Measurements from ENCODE around the gene SETD1B.
"Not testable (repeated sequence)": the region's sequence is repeated elsewhere in the genome, so short reads cannot be mapped to it uniquely, and the experiment has no call there.

SETD1B gene

GRCh38 chr12:121803861-121804416, at the start of gene SETD1B:
SETD1B (plus strand) TSS chr12:121804009; CDS start chr12:121804738, 729 bp downstream.
- Mint-ChIP-seq H3K4me1 (ENCODE audit: low read depth) (peaks cover 39% of the 10 kb centered on the region), H3K9me3 (no peaks in the 10 kb centered on the region), H3K36me3 (ENCODE audit: low read depth) (peaks cover 68% of the 10 kb centered on the region), H3K27ac (peak within 1 kb of the TSS; percentile 99), H3K4me3 (peak within 1 kb of the TSS; percentile 94), H3K27me3 (no peaks in the 10 kb centered on the region)
- DNase-seq: peak; percentile 74

GRCh38 chr12:121754836-121755235, 49.0 kb upstream of the SETD1B start:
- peaks cover 12% of the 10 kb centered on the region for H3K4me1 Mint-ChIP-seq (ENCODE audit: low read depth)
- H3K4me3 Mint-ChIP-seq: no peak overlapping the region
- no peak overlapping the region for H3K27ac Mint-ChIP-seq
- no peak for DNase-seq
- H3K27me3 Mint-ChIP-seq: no peaks in the 10 kb centered on the region
- peaks cover 40% of the 10 kb centered on the region for H3K36me3 Mint-ChIP-seq (ENCODE audit: low read depth)
- H3K9me3 Mint-ChIP-seq: no peaks in the 10 kb centered on the region

DNA sequence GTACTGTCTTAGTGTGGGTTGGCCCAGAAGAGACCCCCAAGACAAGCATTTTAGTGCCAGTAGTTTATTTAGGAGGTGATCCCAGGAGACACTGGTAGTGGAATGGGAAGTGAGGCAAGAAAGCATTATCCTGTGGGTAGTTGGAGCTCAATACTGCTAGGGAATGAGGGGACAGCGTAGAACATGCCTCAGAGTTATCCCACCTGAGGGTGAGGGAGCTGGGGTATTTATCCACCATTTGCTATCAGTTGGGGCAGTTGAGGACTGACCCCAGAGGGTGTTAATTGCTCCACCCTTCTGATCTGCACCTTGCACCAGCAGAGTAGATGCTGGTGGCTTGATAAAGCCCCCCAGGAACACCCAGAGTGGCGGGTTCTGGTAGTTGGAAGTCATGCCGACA, 48.2 kb upstream of the SETD1B start:
- Mint-ChIP-seq H3K27ac (no peak overlapping the region), H3K4me1 (ENCODE audit: low read depth) (peaks cover 12% of the 10 kb centered on the region), H3K9me3 (no peaks in the 10 kb centered on the region), H3K4me3 (no peak overlapping the region), H3K27me3 (no peaks in the 10 kb centered on the region), H3K36me3 (ENCODE audit: low read depth) (peaks cover 39% of the 10 kb centered on the region)
- no peak for DNase-seq

DNA sequence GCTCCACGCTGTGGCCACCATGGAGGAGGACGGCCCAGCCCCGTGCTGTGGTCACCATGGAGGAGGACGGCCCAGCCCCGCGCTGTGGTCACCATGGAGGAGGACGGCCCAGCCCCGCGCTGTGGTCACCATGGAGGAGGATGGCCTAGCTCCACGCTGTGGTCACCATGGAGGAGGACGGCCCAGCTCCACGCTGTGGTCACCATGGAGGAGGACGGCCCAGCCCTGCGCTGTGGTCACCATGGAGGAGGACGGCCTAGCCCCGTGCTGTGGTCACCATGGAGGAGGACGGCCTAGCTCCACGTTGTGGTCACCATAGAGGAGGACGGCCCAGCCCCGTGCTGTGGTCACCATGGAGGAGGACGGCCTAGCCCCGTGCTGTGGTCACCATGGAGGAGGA, 45.3 kb upstream of the SETD1B start:
- H3K9me3 Mint-ChIP-seq, H3K27me3 Mint-ChIP-seq, DNase-seq, H3K4me3 Mint-ChIP-seq, H3K27ac Mint-ChIP-seq: not testable (repeated sequence)
- peaks cover 28% of the 10 kb centered on the region for H3K36me3 Mint-ChIP-seq (ENCODE audit: low read depth)
- peaks cover 12% of the 10 kb centered on the region for H3K4me1 Mint-ChIP-seq (ENCODE audit: low read depth)

DNA sequence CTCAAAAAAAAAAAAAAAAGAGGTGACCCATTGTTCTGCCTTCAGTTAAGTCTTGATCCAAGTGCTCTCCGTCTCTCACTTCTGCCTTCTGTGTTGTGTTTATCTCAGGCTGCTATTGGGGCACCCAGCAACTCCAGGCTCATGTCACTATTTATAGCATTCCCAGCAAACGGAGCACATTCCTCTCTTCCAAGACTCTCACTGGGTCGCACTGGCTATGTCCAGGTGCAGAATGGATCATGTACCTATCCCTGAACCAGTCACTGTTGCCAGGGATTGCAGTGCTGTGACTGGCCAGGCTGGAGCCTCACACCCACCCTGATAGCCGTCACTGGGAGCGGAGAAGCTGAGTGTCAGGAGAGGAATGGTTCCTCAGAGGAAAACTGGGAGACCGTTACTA, 41.5 kb upstream of the SETD1B start:
- H3K4me1 Mint-ChIP-seq (ENCODE audit: low read depth): no peaks in the 10 kb centered on the region

GRCh38 chr12:121764808-121765207, 39.0 kb upstream of the SETD1B start:
- H3K4me3 Mint-ChIP-seq: no peak overlapping the region
- H3K36me3 Mint-ChIP-seq (ENCODE audit: low read depth): peaks cover 28% of the 10 kb centered on the region
- H3K4me1 Mint-ChIP-seq (ENCODE audit: low read depth): no peaks in the 10 kb centered on the region
- no peak overlapping the region for H3K27ac Mint-ChIP-seq
- DNase-seq: no peak
- no peaks in the 10 kb centered on the region for H3K9me3 Mint-ChIP-seq
- no peaks in the 10 kb centered on the region for H3K27me3 Mint-ChIP-seq

More for the DNA sequence above, 41.5 kb upstream of the SETD1B start:
- no peak for DNase-seq
- H3K27me3 Mint-ChIP-seq: no peaks in the 10 kb centered on the region
- peaks cover 27% of the 10 kb centered on the region for H3K36me3 Mint-ChIP-seq (ENCODE audit: low read depth)
- H3K4me3 Mint-ChIP-seq: no peak overlapping the region
- H3K9me3 Mint-ChIP-seq: no peaks in the 10 kb centered on the region
- peak overlapping the region; percentile 2 for H3K27ac Mint-ChIP-seq

DNA sequence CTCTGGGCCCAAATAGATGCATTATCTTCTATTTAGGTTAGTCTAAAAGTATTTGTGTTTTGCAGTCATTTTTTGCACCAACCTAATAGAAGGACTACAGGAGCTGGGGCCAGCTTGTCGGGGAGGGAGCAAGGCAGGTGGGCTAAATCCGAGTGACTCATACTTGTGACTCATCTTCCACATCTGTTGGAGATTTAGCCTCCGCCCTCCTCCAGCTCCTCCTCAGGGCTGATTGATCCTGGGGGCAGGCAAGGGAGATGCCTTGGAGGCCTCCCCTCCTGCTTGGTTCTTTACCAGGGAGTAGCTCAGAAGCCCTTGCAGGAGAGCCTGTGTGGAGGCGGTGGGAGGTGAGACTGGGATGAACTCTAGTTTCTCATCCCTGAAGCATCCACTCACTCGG, 38.2 kb upstream of the SETD1B start:
- Mint-ChIP-seq H3K4me3 (no peak overlapping the region), H3K9me3 (no peaks in the 10 kb centered on the region), H3K27ac (no peak overlapping the region), H3K4me1 (ENCODE audit: low read depth) (no peaks in the 10 kb centered on the region), H3K27me3 (no peaks in the 10 kb centered on the region), H3K36me3 (ENCODE audit: low read depth) (peaks cover 26% of the 10 kb centered on the region)
- DNase-seq: no peak

DNA sequence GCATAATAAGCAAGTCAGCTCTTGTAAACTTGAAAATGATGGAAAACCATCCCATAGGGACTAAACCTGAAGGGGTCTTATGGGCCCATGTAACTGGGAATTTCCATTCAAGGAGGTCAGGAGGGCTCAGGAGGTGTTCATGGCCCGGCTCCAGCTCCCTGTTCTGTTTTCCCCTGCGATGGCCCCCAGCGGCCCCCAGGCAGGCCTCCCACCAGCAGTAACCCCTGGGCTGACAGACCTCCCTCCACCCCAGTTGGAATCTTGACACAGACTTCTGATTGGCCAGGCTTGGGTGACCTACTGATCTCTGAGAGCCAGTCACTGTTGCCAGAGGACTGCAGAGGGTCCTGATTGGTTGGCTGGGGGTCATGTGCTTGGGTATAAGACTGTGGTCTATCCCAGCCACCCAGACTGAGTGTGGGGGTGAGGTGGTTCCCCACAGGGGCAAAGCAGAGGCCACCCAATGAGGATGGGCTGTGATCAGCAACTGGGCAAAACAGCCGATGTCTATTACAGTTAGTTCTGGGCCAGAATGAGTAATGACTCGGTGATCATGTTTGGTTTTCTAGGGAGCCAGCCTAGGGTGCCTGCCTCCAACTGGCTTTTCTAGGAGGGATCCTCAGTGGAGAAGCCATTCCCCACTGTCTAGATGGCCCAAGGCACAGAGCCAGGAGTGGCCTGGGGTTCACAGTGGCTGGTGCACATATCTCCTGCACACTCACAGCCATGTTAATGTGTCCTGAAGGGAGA, 37.3 kb upstream of the SETD1B start:
- H3K9me3 Mint-ChIP-seq: no peaks in the 10 kb centered on the region
- H3K27me3 Mint-ChIP-seq: no peaks in the 10 kb centered on the region
- H3K4me1 Mint-ChIP-seq (ENCODE audit: low read depth): no peaks in the 10 kb centered on the region
- no peak for DNase-seq
- no peak overlapping the region for H3K27ac Mint-ChIP-seq
- peaks cover 26% of the 10 kb centered on the region for H3K36me3 Mint-ChIP-seq (ENCODE audit: low read depth)
- H3K4me3 Mint-ChIP-seq: no peak overlapping the region

GRCh38 chr12:121767525-121768016, 36.2 kb upstream of the SETD1B start:
- no peaks in the 10 kb centered on the region for H3K9me3 Mint-ChIP-seq
- H3K36me3 Mint-ChIP-seq (ENCODE audit: low read depth): peaks cover 23% of the 10 kb centered on the region
- H3K4me1 Mint-ChIP-seq (ENCODE audit: low read depth): peaks cover under 1% of the 10 kb centered on the region
- no peak overlapping the region for H3K27ac Mint-ChIP-seq
- H3K4me3 Mint-ChIP-seq: no peak overlapping the region
- no peak for DNase-seq
- no peaks in the 10 kb centered on the region for H3K27me3 Mint-ChIP-seq

DNA sequence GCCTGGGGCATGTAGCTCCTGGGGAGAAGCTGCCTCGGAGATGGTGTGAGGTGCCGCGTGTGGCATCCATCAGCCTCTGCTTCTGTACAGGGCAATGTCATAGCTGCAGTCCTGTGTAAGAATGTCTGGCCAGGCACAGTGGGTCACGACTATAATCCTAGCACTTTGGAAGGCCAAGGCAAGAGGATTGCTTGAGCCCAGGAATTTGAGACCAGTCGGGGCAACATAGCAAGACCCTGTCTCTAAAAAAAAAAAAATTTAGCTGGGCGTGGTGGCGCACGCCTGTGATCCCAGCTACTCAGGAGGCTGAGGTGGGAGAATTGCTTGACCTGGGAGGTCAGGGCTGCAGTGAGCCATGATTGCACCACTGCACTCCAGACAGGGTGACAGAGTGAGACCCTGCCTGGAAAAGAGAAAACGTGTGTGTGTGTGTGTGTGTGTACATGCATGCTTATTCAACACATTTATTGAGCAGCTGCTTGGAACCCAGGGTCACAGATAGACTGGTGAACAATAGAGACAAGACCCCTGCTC, 34.4 kb upstream of the SETD1B start:
- no peak overlapping the region for H3K27ac Mint-ChIP-seq
- H3K9me3 Mint-ChIP-seq: no peaks in the 10 kb centered on the region
- H3K4me1 Mint-ChIP-seq (ENCODE audit: low read depth): peaks cover 10% of the 10 kb centered on the region
- no peak for DNase-seq
- H3K36me3 Mint-ChIP-seq (ENCODE audit: low read depth): peaks cover 26% of the 10 kb centered on the region
- no peak overlapping the region for H3K4me3 Mint-ChIP-seq
- no peaks in the 10 kb centered on the region for H3K27me3 Mint-ChIP-seq

DNA sequence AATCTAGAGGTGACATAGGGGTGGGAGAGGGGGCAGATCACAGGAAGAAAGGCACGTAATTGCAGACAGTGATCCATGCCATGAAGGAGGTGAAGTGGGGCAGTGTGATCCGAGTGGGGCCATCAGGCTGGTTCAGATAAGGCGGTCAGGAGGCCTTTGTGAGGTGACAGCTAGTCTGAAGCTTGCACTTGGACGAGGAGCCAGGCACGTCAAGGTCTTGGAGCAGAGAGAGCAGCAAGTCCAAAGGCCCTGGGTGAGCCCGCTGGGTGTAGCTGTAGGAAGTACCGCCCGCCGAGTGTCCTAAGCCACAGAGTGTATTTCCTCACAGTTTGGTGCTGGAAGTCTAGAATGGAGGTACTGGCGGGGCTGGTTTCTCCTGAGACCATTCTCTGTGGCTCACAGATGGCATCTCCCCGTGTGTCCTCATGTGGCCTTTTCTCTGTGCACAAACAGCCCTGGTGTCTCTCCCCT, 33.9 kb upstream of the SETD1B start:
- H3K9me3 Mint-ChIP-seq: no peaks in the 10 kb centered on the region
- peaks cover 26% of the 10 kb centered on the region for H3K36me3 Mint-ChIP-seq (ENCODE audit: low read depth)

GRCh38 chr12:121770388-121770787, 33.4 kb upstream of the SETD1B start:
- no peaks in the 10 kb centered on the region for H3K9me3 Mint-ChIP-seq
- H3K4me3 Mint-ChIP-seq: no peak overlapping the region
- H3K27me3 Mint-ChIP-seq: no peaks in the 10 kb centered on the region
- DNase-seq: no peak
- peaks cover 10% of the 10 kb centered on the region for H3K4me1 Mint-ChIP-seq (ENCODE audit: low read depth)
- peak overlapping the region; percentile 7 for H3K27ac Mint-ChIP-seq
- peaks cover 24% of the 10 kb centered on the region for H3K36me3 Mint-ChIP-seq (ENCODE audit: low read depth)

More for the DNA sequence above, 33.9 kb upstream of the SETD1B start:
- H3K4me1 Mint-ChIP-seq (ENCODE audit: low read depth): peaks cover 10% of the 10 kb centered on the region
- H3K4me3 Mint-ChIP-seq: no peak overlapping the region
- DNase-seq: no peak
- H3K27me3 Mint-ChIP-seq: no peaks in the 10 kb centered on the region
- peak overlapping the region; percentile 7 for H3K27ac Mint-ChIP-seq

DNA sequence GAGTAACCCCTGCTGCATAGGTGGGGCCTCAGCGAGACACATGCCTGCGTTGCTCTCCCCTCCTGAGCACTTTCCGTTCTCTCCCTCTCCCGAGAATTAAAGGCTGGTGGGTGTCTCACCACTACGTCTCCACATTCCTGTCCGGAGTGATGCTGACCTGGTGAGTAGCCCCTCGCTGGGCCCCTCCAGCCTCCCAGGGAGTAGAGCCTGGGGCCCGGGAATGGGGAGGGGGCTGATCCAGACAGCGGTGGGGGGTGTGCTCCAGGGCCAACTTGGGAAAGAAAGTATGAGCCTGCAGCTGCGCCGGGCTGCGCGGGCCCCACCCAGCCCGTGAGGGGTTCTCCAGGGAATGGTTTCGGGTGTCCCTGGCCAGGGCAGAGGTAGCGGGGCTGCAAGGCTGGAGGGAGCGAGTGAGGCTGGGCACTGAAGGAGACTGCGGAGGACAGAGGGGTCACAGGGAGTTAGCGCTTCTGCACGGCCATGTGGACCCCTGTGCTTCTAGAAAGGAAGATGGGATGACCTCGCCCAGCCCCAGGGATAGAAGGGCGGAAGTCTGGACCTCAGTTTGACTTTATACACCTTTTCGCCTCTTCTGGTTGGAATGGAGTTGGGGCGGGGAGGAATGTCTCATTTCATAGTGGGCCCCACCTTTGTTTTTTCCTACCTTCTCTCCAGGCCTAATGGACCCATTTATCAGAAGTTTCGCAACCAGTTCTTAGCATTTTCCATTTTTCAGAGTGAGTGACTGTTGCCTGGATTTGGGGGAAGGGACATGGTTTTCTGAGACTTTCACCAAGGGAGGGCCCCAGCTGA, 32.8 kb upstream of the SETD1B start:
- no peaks in the 10 kb centered on the region for H3K27me3 Mint-ChIP-seq
- no peak overlapping the region for H3K27ac Mint-ChIP-seq
- no peaks in the 10 kb centered on the region for H3K9me3 Mint-ChIP-seq
- H3K4me1 Mint-ChIP-seq (ENCODE audit: low read depth): peaks cover 10% of the 10 kb centered on the region
- no peak for DNase-seq
- no peak overlapping the region for H3K4me3 Mint-ChIP-seq
- H3K36me3 Mint-ChIP-seq (ENCODE audit: low read depth): peaks cover 21% of the 10 kb centered on the region

GRCh38 chr12:121773011-121773777, 30.6 kb upstream of the SETD1B start:
- H3K27ac Mint-ChIP-seq: peak overlapping the region; percentile 81
- DNase-seq: peak; percentile 84
- H3K4me3 Mint-ChIP-seq: no peak overlapping the region
- H3K9me3 Mint-ChIP-seq: no peaks in the 10 kb centered on the region
- no peaks in the 10 kb centered on the region for H3K27me3 Mint-ChIP-seq
- H3K36me3 Mint-ChIP-seq (ENCODE audit: low read depth): peaks cover 24% of the 10 kb centered on the region
- H3K4me1 Mint-ChIP-seq (ENCODE audit: low read depth): peaks cover 14% of the 10 kb centered on the region
